ENCODE data around the gene TMEM222. TPM values are rescaled to one million over a fixed set of nuclear protein-coding genes. Genes with fewer than 3 reads are reported as not detected.

Gene TMEM222
- polyA plus RNA-seq, 1 donor (not counting 4 experiments of a cell fraction or from before 2014, with no cell fraction given) = 23.7 TPM

GRCh38 chr1:27302612-27303011 lies 19.4 kb upstream of the TMEM222 start:
- H2AFZ ChIP-seq (ENCODE audit: control insufficient read depth, low read length) = no peak overlapping the region
- no peak overlapping the region for H3K27ac ChIP-seq (ENCODE audit: control insufficient read depth, insufficient read depth, low read length)
- TF ChIP-seq CTCF (optimal IDR thresholded peaks at IDR 0.05 in 1 of 3, IDR thresholded peaks at IDR 0.05 in 1 of 3, conservative IDR thresholded peaks at IDR 0.05 in 1 of 3; ENCODE audit: extremely low read depth in 1 of 3, insufficient read depth in 2 of 3, low read length in 3 of 3) (no peak), EZH2 (IDR thresholded peaks at IDR 0.05; ENCODE audit: low read length) (no peak)
- H4K20me1 ChIP-seq (ENCODE audit: control insufficient read depth, extremely low read depth, insufficient read depth, low read length) = no peaks in the 10 kb centered on the region
- no peak overlapping the region for H3K9ac ChIP-seq (ENCODE audit: control insufficient read depth, extremely low read depth, insufficient read depth, low read length)
- DNase-seq (ENCODE audit: low read depth, low spot score) (no peak), FAIRE-seq (no peak)
- no peak overlapping the region for H3K4me2 ChIP-seq (ENCODE audit: control insufficient read depth, extremely low read depth, insufficient read depth, low read depth, low read length)
- H3K79me2 ChIP-seq (ENCODE audit: control insufficient read depth, insufficient read depth, low read length) = no peaks in the 10 kb centered on the region
- H3K4me3 ChIP-seq (ENCODE audit: control insufficient read depth in 2 of 3, extremely low read depth in 1 of 3, insufficient read depth in 2 of 3, low read depth in 1 of 3, low read length in 3 of 3) = no peak overlapping the region
- peaks cover 28% of the 10 kb centered on the region for H3K4me1 ChIP-seq (ENCODE audit: control insufficient read depth, extremely low read depth, insufficient read depth, low read length)
- dilution Hi-C loops (cut with MboI; ENCODE audit: extremely low pct_ligation_motif_present, low sequenced_read_pairs) = no loop called here
- no peaks in the 10 kb centered on the region for H3K9me3 ChIP-seq (ENCODE audit: control insufficient read depth, low read depth, low read length)
- H3K27me3 ChIP-seq (ENCODE audit: control insufficient read depth, extremely low read depth, insufficient read depth, low read length) = no peaks in the 10 kb centered on the region
- H3K9me1 ChIP-seq (ENCODE audit: control insufficient read depth, extremely low read depth, insufficient read depth, low read length) = no peaks in the 10 kb centered on the region
- peaks cover 6% of the 10 kb centered on the region in 2 experiments for H3K36me3 ChIP-seq (ENCODE audit: control insufficient read depth in 2 of 2, extremely low read depth in 1 of 2, insufficient read depth in 2 of 2, low read length in 2 of 2)

DNA sequence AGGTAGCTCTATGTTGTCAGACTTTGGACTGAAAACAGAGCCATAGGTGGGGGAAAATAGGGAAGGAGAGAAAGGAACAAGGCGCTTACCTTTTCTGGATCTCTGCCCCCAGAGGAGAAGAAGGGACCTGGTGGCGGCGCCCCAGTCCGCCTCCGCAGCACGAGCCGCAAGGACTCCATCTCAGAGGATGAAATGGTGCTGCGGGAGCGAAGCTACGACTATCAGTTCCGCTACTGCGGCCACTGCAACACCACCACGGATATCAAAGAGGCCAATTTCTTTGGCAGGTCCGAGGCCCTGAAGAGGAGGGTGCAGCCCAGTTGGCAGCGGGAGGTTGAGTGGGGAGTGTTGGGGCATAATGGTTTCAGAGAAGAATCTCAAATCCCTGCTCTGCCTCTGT lies 18.5 kb upstream of the TMEM222 start:
- Histone ChIP-seq H3K27ac (ENCODE audit: control insufficient read depth, insufficient read depth, low read length) (no peak overlapping the region), H2AFZ (ENCODE audit: control insufficient read depth, low read length) (no peak overlapping the region), H3K9ac (ENCODE audit: control insufficient read depth, extremely low read depth, insufficient read depth, low read length) (no peak overlapping the region), H4K20me1 (ENCODE audit: control insufficient read depth, extremely low read depth, insufficient read depth, low read length) (no peaks in the 10 kb centered on the region), H3K4me2 (ENCODE audit: control insufficient read depth, extremely low read depth, insufficient read depth, low read depth, low read length) (no peak overlapping the region), H3K9me1 (ENCODE audit: control insufficient read depth, extremely low read depth, insufficient read depth, low read length) (no peaks in the 10 kb centered on the region), H3K4me1 (ENCODE audit: control insufficient read depth, extremely low read depth, insufficient read depth, low read length) (peaks cover 22% of the 10 kb centered on the region), H3K4me3 (ENCODE audit: control insufficient read depth in 2 of 3, extremely low read depth in 1 of 3, insufficient read depth in 2 of 3, low read depth in 1 of 3, low read length in 3 of 3) (no peak overlapping the region), H3K36me3 (ENCODE audit: control insufficient read depth in 2 of 2, extremely low read depth in 1 of 2, insufficient read depth in 2 of 2, low read length in 2 of 2) (peaks cover 3 to 4% of the 10 kb centered on the region in 2 experiments), H3K79me2 (ENCODE audit: control insufficient read depth, insufficient read depth, low read length) (no peaks in the 10 kb centered on the region), H3K9me3 (ENCODE audit: control insufficient read depth, low read depth, low read length) (no peaks in the 10 kb centered on the region), H3K27me3 (ENCODE audit: control insufficient read depth, extremely low read depth, insufficient read depth, low read length) (no peaks in the 10 kb centered on the region)
- dilution Hi-C loops (cut with MboI; ENCODE audit: extremely low pct_ligation_motif_present, low sequenced_read_pairs) = no loop called here
- no peak for FAIRE-seq
- no peak for DNase-seq (ENCODE audit: low read depth, low spot score)
- TF ChIP-seq CTCF (optimal IDR thresholded peaks at IDR 0.05 in 1 of 3, IDR thresholded peaks at IDR 0.05 in 1 of 3, conservative IDR thresholded peaks at IDR 0.05 in 1 of 3; ENCODE audit: extremely low read depth in 1 of 3, insufficient read depth in 2 of 3, low read length in 3 of 3) = no peak
- no peak for TF ChIP-seq EZH2 (IDR thresholded peaks at IDR 0.05; ENCODE audit: low read length)

Measured in keratinocyte (primary cell).